HUDEP-2 (cell line): Measurements from ENCODE around the gene OTUD1.

Experiments
- DNase-seq, 76 experiments: peaks; one replicate each; lab custom pipeline; 2025; ENCODE audit not compliant: unreplicated experiment in 76 of 76; lab: John Stamatoyannopoulos, UW

Gene OTUD1

DNA sequence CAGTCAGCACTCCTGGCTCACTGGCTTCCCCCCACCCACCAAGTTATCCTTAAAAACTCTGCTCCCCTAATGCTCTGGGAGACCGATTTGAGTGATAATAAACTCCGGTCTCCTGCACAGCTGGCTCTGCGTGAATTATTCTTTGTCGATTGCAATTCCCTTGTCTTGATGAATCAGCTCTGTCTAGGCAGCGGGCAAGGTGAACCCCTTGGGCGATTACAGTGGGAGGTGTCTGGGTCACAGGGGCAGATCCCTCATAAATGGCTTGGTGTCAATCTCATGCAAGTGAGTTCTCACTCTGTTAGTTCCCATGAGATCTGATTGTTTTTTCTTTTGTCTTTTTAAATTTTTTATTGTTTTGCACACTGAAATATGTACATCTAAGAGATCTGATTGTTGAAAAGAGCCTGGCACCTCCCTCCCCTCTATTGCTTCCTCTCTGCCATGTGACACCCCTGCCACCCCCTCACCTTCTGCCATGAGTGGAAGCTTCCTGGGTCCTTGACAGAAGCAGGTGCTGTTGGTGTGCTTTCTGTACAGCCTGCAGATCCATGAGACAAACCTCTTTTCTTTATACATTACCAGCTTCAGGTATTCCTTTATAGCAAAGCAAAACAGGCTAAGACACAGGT, 20.5 kb downstream of the OTUD1 start:
- no peak for DNase-seq

DNA sequence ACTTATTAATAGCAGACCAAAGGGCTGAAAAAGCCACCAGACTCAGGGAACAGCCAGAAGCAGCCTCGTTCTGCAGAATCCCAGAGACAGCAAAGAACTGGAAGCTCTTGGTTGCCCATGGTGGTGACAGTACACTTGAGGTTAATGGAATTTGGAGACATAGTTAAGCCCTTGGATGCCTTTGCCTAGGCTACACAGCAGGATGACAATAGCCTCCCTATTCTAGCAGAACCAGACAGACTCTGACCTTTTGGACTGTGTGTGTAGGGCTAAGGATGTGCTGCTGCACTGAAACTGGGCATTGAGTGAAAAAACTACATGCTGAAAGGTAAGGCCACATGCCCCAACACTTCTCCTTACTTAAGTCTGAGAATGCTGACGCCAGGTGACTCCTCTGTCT, 22.7 kb downstream of the OTUD1 start:
- no peak for DNase-seq

DNA sequence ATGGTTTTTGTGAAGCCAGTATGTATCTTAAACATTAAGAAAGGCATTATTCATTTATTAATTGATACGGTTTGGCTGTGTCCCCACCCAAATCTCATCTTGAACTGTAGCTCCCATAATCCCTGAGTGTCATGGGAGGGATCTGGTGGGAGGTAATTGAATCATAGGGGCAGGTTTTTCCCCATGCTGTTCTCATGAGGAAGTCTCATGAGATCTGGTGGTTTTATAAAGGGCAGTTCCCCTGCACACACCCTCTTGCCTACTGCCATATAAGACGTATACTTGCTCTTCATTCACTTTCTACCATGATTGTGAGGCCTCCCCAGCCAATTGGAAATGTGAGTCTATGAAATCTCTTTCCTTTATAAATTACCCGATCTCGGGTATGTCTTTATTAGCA, 28.1 kb downstream of the OTUD1 start:
- DNase-seq, result no peak

DNA sequence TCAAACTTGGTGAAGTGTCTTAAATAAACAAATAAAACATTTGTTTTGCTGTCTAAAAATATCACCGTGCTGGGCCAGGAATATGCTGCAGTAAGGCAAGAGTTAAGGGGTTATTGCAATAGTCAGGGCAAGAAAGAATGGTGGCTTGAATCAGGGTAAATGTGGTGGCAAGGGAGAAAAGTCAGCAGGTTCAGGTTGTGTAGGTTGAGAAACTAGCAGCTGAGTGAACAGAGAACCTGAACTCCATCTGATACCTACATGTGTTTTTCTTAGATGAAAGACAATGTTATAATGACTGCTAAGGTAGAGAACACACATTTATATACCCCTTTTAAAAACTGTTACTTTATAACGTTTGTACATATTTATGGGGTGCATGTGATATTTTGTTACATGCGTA, 28.7 kb downstream of the OTUD1 start:
- DNase-seq, result no peak

DNA sequence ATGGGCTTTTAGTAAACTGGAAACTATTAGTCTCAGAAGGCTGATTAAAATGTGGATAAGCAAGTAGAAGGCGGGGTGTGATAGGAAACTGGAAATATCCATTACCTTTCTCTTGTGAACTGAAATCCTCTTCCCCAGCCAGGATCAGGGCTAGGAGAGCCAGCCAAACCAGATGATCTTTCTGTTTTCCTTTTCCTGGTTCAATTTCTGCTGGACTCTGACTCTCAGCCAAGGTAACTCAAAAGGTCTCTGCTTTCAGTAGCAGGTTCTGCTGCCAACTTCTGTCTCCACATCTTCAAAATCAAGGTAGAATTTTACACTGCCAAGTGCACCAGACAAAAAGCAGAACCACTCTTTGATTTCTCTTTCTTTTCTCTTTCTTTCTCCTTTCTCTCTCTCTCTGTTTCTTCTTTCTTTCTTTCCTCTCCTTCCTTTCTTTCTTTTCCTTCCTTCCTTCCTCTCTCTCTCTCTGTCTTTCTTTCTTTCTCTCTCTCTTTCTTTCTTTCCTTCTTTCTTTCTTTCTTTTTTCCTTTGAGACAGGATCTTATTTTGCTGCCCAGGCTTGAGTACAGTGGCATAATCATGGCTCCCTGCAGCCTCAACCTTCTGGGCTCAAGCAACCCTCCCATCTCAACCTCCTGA, 30.8 kb downstream of the OTUD1 start:
- DNase-seq, result no peak

DNA sequence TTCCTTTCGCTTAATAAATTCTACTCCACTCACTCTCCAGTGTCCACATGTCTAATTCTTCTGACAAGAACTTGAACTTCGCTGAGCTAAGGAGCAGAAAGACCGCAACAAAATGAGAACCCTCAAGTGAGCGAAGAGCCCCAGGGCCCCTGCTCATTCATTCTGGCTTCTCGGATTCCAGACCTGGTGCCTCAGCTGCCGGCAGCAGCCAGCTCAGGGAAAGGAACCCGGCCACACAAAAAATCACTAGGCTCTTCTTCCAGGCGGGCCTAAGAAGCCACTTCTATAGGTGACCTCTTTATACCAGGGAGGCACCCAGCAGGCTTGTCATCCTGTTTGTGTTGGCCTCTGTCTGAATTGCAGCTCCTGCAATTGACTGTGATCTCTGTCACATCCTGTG, 33.3 kb downstream of the OTUD1 start:
- no peak for DNase-seq

DNA sequence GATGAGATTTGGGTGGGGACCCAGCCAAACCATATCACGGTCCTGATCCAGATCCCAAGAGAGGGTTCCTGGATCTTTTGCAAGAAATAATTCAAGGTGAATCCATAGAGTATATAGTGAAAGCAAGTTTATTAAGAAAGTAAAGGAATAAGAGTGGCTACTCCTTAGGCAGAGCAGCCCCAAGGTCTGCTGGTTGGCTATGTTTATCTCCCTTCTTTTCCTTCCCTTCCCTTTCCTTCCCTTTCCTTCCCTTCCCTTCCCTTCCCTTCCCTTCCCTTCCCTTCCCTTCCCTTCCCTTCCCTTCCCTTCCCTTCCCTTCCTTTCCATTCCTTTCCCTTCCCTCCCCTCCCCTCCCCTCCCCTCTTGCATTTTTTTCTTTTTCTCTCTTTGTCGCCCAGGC, 35.2 kb downstream of the OTUD1 start:
- DNase-seq, result no peak

DNA sequence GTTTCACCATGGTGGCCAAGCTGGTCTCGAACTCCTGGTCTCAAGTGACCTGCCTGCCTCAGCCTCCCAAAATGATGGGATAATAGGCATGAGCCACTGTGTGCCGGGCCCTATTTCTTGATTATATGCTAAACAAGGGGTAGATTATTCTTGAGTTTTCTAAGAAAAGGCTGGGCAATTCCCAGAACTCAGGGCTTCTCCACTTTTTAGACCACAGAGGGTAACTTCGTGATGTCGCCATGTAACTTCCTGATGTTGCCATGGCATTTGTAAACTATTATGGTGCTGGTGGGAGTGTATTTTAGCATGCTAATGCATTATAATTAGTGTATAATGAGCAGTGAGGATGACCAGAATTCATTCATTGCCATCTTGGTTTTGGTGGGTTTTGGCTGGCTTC, 35.8 kb downstream of the OTUD1 start:
- DNase-seq, result no peak

DNA sequence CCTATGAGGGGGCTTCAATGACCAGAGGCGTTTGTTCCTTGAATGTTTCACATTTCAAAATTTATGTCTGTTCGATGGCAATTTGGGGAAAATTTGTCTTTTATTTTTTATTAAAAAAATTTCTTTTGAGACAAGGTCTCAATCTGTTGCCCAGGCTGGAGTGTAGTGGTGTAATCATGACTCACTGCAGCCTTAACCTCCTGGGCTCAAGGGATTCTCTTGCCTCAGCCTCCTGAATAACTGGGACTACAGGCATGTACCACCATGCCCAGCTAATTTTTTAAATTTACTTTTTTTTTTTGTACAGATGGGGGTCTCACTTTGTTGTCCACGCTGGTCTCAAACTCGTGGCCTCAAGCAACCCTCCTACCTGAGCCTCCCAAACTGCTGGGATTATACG, 39.7 kb downstream of the OTUD1 start:
- DNase-seq, result no peak

DNA sequence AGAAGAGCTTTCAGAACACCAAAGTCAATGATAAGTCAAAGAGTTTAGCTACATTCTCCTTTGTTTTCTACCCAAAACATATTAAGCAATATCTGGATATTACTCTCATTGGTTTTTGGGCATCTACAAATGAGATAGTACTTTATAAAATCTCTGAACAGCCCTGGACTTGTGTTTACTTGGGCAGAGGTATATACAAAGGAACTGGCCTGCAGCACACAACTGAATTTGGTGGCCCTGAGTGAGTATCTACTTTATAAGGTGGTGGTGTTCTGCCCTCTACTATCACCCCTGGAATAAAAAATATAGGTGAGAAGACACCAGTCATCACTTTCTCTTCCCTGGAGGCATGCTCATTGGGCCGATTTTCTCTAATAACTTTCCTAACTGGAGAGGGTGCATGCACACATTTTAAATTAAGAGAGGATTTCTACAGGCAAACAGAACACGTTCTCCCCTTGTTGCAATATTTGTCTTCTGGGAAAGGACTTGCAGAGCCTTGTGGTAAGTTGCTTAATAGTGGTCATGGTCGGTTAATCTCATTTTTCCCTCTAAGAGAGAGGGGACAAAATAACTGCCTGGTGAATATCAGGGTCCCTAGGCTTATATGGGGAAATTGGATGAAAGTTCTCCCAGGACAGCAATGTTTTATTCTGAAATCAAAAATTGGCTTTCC, 41.1 kb downstream of the OTUD1 start:
- DNase-seq, result no peak

DNA sequence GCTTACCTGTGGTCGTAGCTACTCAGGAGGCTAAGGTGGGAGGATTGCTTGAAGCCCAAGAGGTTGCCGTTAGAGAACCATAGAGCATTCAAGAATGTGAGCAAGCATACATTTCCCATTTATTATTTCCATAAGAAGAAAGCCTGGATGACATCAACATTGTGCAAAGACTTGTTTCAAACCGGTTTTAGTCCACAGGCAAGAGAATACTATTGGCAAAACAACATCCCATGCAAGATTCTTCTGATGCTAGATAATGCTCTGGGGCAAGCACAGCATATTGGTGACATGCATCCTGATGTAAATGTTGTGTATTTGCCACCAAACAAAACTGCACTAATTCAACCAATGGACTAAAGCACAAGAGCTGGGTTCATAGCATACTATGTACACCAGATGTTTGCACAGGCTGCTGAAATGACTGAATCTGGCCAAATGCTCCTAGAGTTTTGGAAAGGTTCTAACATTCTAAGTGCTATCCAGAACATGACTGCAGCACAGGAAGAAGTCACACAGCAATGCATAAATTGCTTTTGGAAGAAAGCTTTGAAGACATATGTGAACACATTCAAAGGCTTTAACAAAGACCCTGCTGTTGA, 42.6 kb downstream of the OTUD1 start:
- no peak for DNase-seq

DNA sequence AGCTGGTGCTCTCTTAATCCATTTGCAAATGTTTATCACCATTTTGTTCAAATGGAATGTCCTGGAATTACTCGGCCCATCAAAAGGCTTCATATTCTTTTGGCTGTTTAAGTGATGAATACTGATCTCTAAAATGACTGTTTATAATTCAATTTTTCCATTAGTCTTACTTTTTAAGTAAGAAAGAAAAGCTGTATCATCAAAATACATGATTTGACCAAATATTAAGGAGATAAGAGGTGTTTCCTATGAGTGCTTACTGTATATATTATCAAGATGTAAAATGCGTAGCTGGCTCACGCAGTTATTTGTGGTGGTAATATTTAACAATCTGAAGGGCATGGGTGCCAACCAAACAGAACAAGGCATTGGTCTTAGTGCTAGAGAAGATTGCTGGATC, 51.2 kb downstream of the OTUD1 start:
- no peak for DNase-seq
